ENCODE results near the gene C9.
"Not testable (repeated sequence)": the region's sequence is repeated elsewhere in the genome, so short reads cannot be mapped to it uniquely, and the experiment has no call there.

Gene C9

GRCh38 chr5:39364367-39364766 lies at the start of gene C9:
Gene C9 (minus strand): TSS chr5:39364495. CDS start chr5:39364464, 31 bp downstream.
- no peak for DNase-seq (ENCODE audit: low read depth in 3 of 3)

GRCh38 chr5:39413771-39414170 lies 49.5 kb upstream of the C9 start:
- no peak for DNase-seq (ENCODE audit: low read depth in 3 of 3)

- DNase-seq (ENCODE audit: low read depth in 3 of 3): no peak
Observed at GRCh38 chr5:39412721-39413394, 48.6 kb upstream of the C9 start.

GRCh38 chr5:39411985-39412384 lies 47.7 kb upstream of the C9 start:
- no peak for DNase-seq (ENCODE audit: low read depth in 3 of 3)

GRCh38 chr5:39411061-39411460 lies 46.8 kb upstream of the C9 start:
- no peak for DNase-seq (ENCODE audit: low read depth in 3 of 3)

GRCh38 chr5:39409033-39409432 lies 44.7 kb upstream of the C9 start:
- DNase-seq (ENCODE audit: low read depth in 3 of 3): no peak

GRCh38 chr5:39405083-39405843 lies 41.0 kb upstream of the C9 start:
- no peak for DNase-seq (ENCODE audit: low read depth in 3 of 3)

- not testable (repeated sequence) for DNase-seq (ENCODE audit: low read depth in 3 of 3)
Observed at GRCh38 chr5:39403761-39404160, 39.5 kb upstream of the C9 start.

GRCh38 chr5:39402140-39402539 lies 37.8 kb upstream of the C9 start:
- DNase-seq (ENCODE audit: low read depth in 3 of 3): not testable (repeated sequence)

GRCh38 chr5:39400713-39401578 lies 36.7 kb upstream of the C9 start:
- no peak for DNase-seq (ENCODE audit: low read depth in 3 of 3)

- DNase-seq (ENCODE audit: low read depth in 3 of 3): no peak
Observed at GRCh38 chr5:39399135-39400036, 35.1 kb upstream of the C9 start.

- no peak for DNase-seq (ENCODE audit: low read depth in 3 of 3)
Observed at GRCh38 chr5:39396843-39397242, 32.5 kb upstream of the C9 start.

- no peak for DNase-seq (ENCODE audit: low read depth in 3 of 3)
Observed at GRCh38 chr5:39395521-39395920, 31.2 kb upstream of the C9 start.

- no peak for DNase-seq (ENCODE audit: low read depth in 3 of 3)
Observed at GRCh38 chr5:39394946-39395345, 30.7 kb upstream of the C9 start.

GRCh38 chr5:39390945-39391344 lies 26.6 kb upstream of the C9 start:
- DNase-seq (ENCODE audit: low read depth in 3 of 3): no peak

- no peak for DNase-seq (ENCODE audit: low read depth in 3 of 3)
Observed at GRCh38 chr5:39387293-39387692, 23.0 kb upstream of the C9 start.

GRCh38 chr5:39384271-39384670 lies 20.0 kb upstream of the C9 start:
- DNase-seq (ENCODE audit: low read depth in 3 of 3): no peak

- DNase-seq (ENCODE audit: low read depth in 3 of 3): no peak
Observed at GRCh38 chr5:39381376-39381775, 17.1 kb upstream of the C9 start.

GRCh38 chr5:39379693-39380092 lies 15.4 kb upstream of the C9 start:
- DNase-seq (ENCODE audit: low read depth in 3 of 3): no peak

- DNase-seq (ENCODE audit: low read depth in 3 of 3): no peak
Observed at GRCh38 chr5:39377613-39378012, 13.3 kb upstream of the C9 start.

- DNase-seq (ENCODE audit: low read depth in 3 of 3): no peak
Observed at GRCh38 chr5:39376293-39376714, 12.0 kb upstream of the C9 start.
